Panc1 (cell line): Measurements from ENCODE around the gene OR8D2. TPM values are rescaled to one million over a fixed set of nuclear protein-coding genes. Genes with fewer than 3 reads are reported as not detected.
"Not testable (repeated sequence)": the region's sequence is repeated elsewhere in the genome, so short reads cannot be mapped to it uniquely, and the experiment has no call there.

Experiments used
- ATAC-seq: fragments of 200-7000 bp; cut with Tn5 transposase; 2 replicates; pipeline ENCODE4 v1.9.1; 2020; ENCODE audit warnings: mild to moderate bottlenecking, moderate library complexity
- BruUV-seq: library from RNA; stranded (reverse); fragments of 400-500 nt; replicated peaks from 2 replicates; lab custom pipeline; 2021; lab: Mats Ljungman, UMichigan
- CTCF ChIA-PET: fragments of 300-600 bp; sonication (Branson Sonifier 250); formaldehyde crosslinking; loops from one replicate; lab custom pipeline; 2022; ENCODE audit warnings: antibody characterized with exemption; lab: Charles Lee
- POLR2A ChIA-PET: fragments of 300-600 bp; sonication (Branson Sonifier 250); formaldehyde crosslinking; loops from one replicate; lab custom pipeline; 2022; ENCODE audit warnings: antibody characterized with exemption; lab: Charles Lee
- DNase-seq: peaks from one replicate; pipeline ENCODE4 v3.0.0-alpha.2; 2010; ENCODE audit warnings: low read depth, low spot score
- H3K27ac ChIP-seq: 2 replicates; pipeline ENCODE4 v1.5.1; 2011; ENCODE audit warnings: mild to moderate bottlenecking, low read length, inconsistent platforms
- H3K27me3 ChIP-seq: fragments of 200-500 bp; sonication (Bioruptor generic); 2 replicates; pipeline ENCODE4 v1.6.0; 2014; ENCODE audit warnings: low read length, inconsistent platforms; ENCODE audit not compliant: control insufficient read depth, insufficient read depth
- H3K36me3 ChIP-seq: fragments of 200-500 bp; sonication (Bioruptor generic); 2 replicates; pipeline ENCODE4 v1.5.1; 2014; ENCODE audit warnings: inconsistent platforms, mild to moderate bottlenecking, low read length, moderate library complexity; ENCODE audit not compliant: control insufficient read depth, insufficient read depth
- H3K4me1 ChIP-seq: 2 replicates; pipeline ENCODE4 v1.5.1; 2011; ENCODE audit warnings: inconsistent platforms, mild to moderate bottlenecking, low read length, moderate library complexity; ENCODE audit not compliant: control insufficient read depth, insufficient read depth
- H3K4me3 ChIP-seq, 2 experiments: 2 replicates each; pipeline ENCODE4 v1.5.1; 2011 to 2012; ENCODE audit warnings: low read depth in 2 of 2, low read length in 2 of 2, mild to moderate bottlenecking in 2 of 2, inconsistent platforms in 1 of 2, moderate library complexity in 1 of 2
- H3K9me3 ChIP-seq: fragments of 200-500 bp; sonication (Bioruptor generic); 2 replicates; pipeline ENCODE4 v1.5.1; 2014; ENCODE audit warnings: low read depth, mild to moderate bottlenecking, inconsistent platforms, low read length, moderate library complexity; ENCODE audit not compliant: control insufficient read depth, insufficient read depth
- POLR2AphosphoS5 ChIP-seq: IDR thresholded peaks from 2 replicates; pipeline ENCODE4 v1.6.1; 2012; ENCODE audit warnings: mild to moderate bottlenecking, low read depth, low read length, moderate library complexity
- SIN3A ChIP-seq: IDR thresholded peaks from 2 replicates; pipeline ENCODE4 v1.6.1; 2012; ENCODE audit warnings: low read depth, mild to moderate bottlenecking, low read length, moderate library complexity, borderline replicate concordance; ENCODE audit not compliant: insufficient read depth
- TCF7L2 ChIP-seq: IDR thresholded peaks from 2 replicates; pipeline ENCODE4 v1.6.1; 2011; ENCODE audit warnings: mild to moderate bottlenecking, low read depth, low read length, inconsistent platforms
- in situ Hi-C: cut with HindIII; loops from 2 replicates; pipeline ENCODE4 v1.10.0; 2016; ENCODE audit warnings: low sequenced_read_pairs, low pct_unique_long_range_greater_than_20kb
- intact Hi-C: fragments of 100-400 bp; cut with micrococcal nuclease; formaldehyde crosslinking; loops from one replicate; pipeline ENCODE4 v1.10.0; 2022; ENCODE audit not compliant: unreplicated experiment
- total RNA-seq: library from RNA; stranded (reverse); gene quantifications from one replicate; pipeline ENCODE4 v1.2.1, GENCODE V29; 2021; ENCODE audit not compliant: unreplicated experiment
- TF ChIP-seq, protein P1 (sequence below): fragments of 450-650 bp; IDR thresholded peaks from 2 replicates; pipeline ENCODE4 v1.5.1; 2017; ENCODE audit warnings: mild to moderate bottlenecking
- TF ChIP-seq, protein P2 (sequence below), 2 experiments: IDR thresholded peaks; 2 replicates each; pipeline ENCODE4 v1.6.1; 2011 to 2012; ENCODE audit warnings: low read depth in 2 of 2, control low read depth in 1 of 2, low read length in 1 of 2, mild to moderate bottlenecking in 1 of 2, moderate library complexity in 1 of 2; ENCODE audit not compliant: insufficient read depth in 1 of 2

The OR8D2 gene
- total RNA-seq, 1 experiment from 2014 or later: not detected

DNA sequence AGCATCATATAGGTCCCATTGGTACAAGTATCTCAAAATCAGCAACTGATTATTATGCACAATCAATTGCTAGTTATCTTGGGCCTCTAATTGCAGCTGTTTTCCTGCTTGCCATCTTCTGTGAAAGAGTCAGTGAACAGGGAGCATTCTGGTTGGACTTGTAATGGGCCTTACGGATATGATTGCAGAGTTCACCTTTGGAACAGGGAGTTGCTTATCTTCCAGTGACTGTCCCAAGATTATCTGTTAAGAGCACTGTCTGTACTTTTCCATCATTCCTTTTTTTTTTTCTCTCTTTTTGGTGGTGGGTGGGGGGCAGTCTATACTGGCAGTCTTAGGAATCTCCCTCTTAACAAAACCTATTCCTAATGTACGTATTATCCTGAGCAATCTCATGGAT is 46.0 kb downstream of the OR8D2 start:
- DNase-seq (no peak), ATAC-seq (no peak)
- Histone ChIP-seq H3K9me3 (no peaks in the 10 kb centered on the region), H3K4me3 (no peak overlapping the region), H3K27ac (no peak overlapping the region), H3K27me3 (no peaks in the 10 kb centered on the region), H3K4me1 (no peaks in the 10 kb centered on the region), H3K36me3 (no peaks in the 10 kb centered on the region)
- intact Hi-C loops (no loop called here), in situ Hi-C loops (no loop called here)
- no TSS peak for BruUV-seq
- TF ChIP-seq TCF7L2 (no peak), SIN3A (no peak), POLR2AphosphoS5 (no peak)
- TF ChIP-seq, protein P1, sequence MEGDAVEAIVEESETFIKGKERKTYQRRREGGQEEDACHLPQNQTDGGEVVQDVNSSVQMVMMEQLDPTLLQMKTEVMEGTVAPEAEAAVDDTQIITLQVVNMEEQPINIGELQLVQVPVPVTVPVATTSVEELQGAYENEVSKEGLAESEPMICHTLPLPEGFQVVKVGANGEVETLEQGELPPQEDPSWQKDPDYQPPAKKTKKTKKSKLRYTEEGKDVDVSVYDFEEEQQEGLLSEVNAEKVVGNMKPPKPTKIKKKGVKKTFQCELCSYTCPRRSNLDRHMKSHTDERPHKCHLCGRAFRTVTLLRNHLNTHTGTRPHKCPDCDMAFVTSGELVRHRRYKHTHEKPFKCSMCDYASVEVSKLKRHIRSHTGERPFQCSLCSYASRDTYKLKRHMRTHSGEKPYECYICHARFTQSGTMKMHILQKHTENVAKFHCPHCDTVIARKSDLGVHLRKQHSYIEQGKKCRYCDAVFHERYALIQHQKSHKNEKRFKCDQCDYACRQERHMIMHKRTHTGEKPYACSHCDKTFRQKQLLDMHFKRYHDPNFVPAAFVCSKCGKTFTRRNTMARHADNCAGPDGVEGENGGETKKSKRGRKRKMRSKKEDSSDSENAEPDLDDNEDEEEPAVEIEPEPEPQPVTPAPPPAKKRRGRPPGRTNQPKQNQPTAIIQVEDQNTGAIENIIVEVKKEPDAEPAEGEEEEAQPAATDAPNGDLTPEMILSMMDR: no peak
- TF ChIP-seq, protein P2, sequence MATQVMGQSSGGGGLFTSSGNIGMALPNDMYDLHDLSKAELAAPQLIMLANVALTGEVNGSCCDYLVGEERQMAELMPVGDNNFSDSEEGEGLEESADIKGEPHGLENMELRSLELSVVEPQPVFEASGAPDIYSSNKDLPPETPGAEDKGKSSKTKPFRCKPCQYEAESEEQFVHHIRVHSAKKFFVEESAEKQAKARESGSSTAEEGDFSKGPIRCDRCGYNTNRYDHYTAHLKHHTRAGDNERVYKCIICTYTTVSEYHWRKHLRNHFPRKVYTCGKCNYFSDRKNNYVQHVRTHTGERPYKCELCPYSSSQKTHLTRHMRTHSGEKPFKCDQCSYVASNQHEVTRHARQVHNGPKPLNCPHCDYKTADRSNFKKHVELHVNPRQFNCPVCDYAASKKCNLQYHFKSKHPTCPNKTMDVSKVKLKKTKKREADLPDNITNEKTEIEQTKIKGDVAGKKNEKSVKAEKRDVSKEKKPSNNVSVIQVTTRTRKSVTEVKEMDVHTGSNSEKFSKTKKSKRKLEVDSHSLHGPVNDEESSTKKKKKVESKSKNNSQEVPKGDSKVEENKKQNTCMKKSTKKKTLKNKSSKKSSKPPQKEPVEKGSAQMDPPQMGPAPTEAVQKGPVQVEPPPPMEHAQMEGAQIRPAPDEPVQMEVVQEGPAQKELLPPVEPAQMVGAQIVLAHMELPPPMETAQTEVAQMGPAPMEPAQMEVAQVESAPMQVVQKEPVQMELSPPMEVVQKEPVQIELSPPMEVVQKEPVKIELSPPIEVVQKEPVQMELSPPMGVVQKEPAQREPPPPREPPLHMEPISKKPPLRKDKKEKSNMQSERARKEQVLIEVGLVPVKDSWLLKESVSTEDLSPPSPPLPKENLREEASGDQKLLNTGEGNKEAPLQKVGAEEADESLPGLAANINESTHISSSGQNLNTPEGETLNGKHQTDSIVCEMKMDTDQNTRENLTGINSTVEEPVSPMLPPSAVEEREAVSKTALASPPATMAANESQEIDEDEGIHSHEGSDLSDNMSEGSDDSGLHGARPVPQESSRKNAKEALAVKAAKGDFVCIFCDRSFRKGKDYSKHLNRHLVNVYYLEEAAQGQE (IDR thresholded peaks at IDR 0.05; ENCODE audit: insufficient read depth in 1 of 2, low read depth in 2 of 2, low read length in 1 of 2): no peak
- ChIA-PET CTCF (interaction anchor here (0.7 kb wide), 1 partner anchor 226 kb away, joined by 6 read pairs; no protein-coding TSS in a partner anchor), POLR2A (no interaction called here)

DNA sequence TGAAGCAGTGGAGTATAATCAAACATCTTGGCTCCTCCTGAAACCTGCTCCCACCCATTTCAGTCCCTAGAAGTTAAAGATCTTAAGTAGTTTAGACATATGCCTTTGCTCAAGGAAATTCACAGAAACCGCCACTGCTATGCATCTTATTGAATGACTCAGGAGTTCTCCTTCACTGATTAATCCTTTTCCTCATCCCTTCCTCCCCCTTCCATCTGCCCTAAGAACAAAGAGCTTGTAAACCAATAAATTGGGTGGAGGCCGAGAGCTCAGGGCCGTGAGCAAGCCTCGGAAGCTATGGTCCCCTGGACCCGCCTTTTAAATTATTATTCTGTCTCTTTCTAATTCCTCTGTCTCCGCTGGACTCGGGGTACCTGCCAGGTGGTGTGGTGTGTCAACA is 49.1 kb downstream of the OR8D2 start:
- CTCF ChIA-PET: not testable (repeated sequence)

More for the DNA sequence above, 49.1 kb downstream of the OR8D2 start:
- H3K36me3 ChIP-seq, BruUV-seq, in situ Hi-C loops, DNase-seq, POLR2A ChIA-PET, ATAC-seq, H3K27me3 ChIP-seq, intact Hi-C loops, H3K27ac ChIP-seq, H3K4me1 ChIP-seq, H3K4me3 ChIP-seq, H3K9me3 ChIP-seq: not testable (repeated sequence)

Other genes with a start within 250 kb of the OR8D2 start
- 3.1 TPM for gene VWA5A, start 204.7 kb downstream of the OR8D2 start, total RNA-seq
- gene OR10D3, start 136.9 kb downstream of the OR8D2 start, total RNA-seq: not detected
- gene OR8G1, start 79.1 kb downstream of the OR8D2 start, total RNA-seq: not detected
- gene OR8G5, start 63.8 kb downstream of the OR8D2 start, total RNA-seq: not detected
- gene OR8D1, start 6.2 kb downstream of the OR8D2 start, total RNA-seq: not detected
- not detected for gene OR8B2, start 64.3 kb upstream of the OR8D2 start, total RNA-seq
- gene OR8B3, start 78.8 kb upstream of the OR8D2 start, total RNA-seq: not detected
- gene OR8B4, start 104.7 kb upstream of the OR8D2 start, total RNA-seq: not detected
- not detected for gene OR8B8, start 125.5 kb upstream of the OR8D2 start, total RNA-seq
- gene OR8B12, start 223.5 kb upstream of the OR8D2 start, total RNA-seq: not detected
- gene OR8A1, start 249.8 kb upstream of the OR8D2 start, total RNA-seq: not detected